ENCODE results near the gene SPIRE1.

The SPIRE1 gene

GRCh38 chr18:12410081-12410481 lies 247.8 kb downstream of the SPIRE1 start:
- DNase-seq: no peak

GRCh38 chr18:12409469-12409868 lies 248.4 kb downstream of the SPIRE1 start:
- H3K4me1 ChIP-seq: peaks cover 0 to 31% (median 12%) of the 10 kb centered on the region in 4 donors
- TF ChIP-seq CTCF (IDR thresholded peaks at IDR 0.05): no peak
- no peaks in the 10 kb centered on the region for H3K9me3 ChIP-seq
- DNase-seq: no peak
- no peaks in the 10 kb centered on the region for H3K36me3 ChIP-seq
- intact Hi-C loops (cut with DNase I; ENCODE audit: low total_unique reads): loop anchor here (5.0 kb wide), 1 partner anchor 248 kb away; the partner anchor contains the start of gene SPIRE1
- H3K27me3 ChIP-seq: no peaks in the 10 kb centered on the region
- peak overlapping the region in 1 of 2 donors; percentile 22 for H3K27ac ChIP-seq
- H3K4me3 ChIP-seq: no peak overlapping the region

More at GRCh38 chr18:12410081-12410481, 247.8 kb downstream of the SPIRE1 start:
- H3K9me3 ChIP-seq: no peaks in the 10 kb centered on the region
- H3K4me1 ChIP-seq: peaks cover 0 to 37% (median 16%) of the 10 kb centered on the region in 4 donors
- H3K27me3 ChIP-seq: no peaks in the 10 kb centered on the region
- H3K27ac ChIP-seq: no peak overlapping the region
- intact Hi-C loops (cut with DNase I; ENCODE audit: low total_unique reads): no loop called here
- TF ChIP-seq CTCF (IDR thresholded peaks at IDR 0.05): no peak
- H3K36me3 ChIP-seq: no peaks in the 10 kb centered on the region
- H3K4me3 ChIP-seq: no peak overlapping the region

- H3K4me1 ChIP-seq: peaks cover 0 to 33% (median 11%) of the 10 kb centered on the region in 4 donors
- intact Hi-C loops (cut with DNase I; ENCODE audit: low total_unique reads): loop anchor here (5.0 kb wide), 1 partner anchor 249 kb away; the partner anchor contains the start of gene SPIRE1
- H3K27me3 ChIP-seq: no peaks in the 10 kb centered on the region
- TF ChIP-seq CTCF (IDR thresholded peaks at IDR 0.05): no peak
- H3K36me3 ChIP-seq: no peaks in the 10 kb centered on the region
- DNase-seq: no peak
- H3K27ac ChIP-seq: peak overlapping the region; percentile 83 to 85
- H3K4me3 ChIP-seq: peak overlapping the region; percentile 65 to 70
- H3K9me3 ChIP-seq: no peaks in the 10 kb centered on the region
Measured at GRCh38 chr18:12408247-12408869, 249.5 kb downstream of the SPIRE1 start.

- Histone ChIP-seq H3K4me3 (no peak overlapping the region), H3K27me3 (no peaks in the 10 kb centered on the region), H3K27ac (no peak overlapping the region), H3K9me3 (no peaks in the 10 kb centered on the region), H3K4me1 (peaks cover 0 to 34% (median 11%) of the 10 kb centered on the region in 4 donors), H3K36me3 (no peaks in the 10 kb centered on the region)
- no peak for TF ChIP-seq CTCF (IDR thresholded peaks at IDR 0.05)
- no peak for DNase-seq
- intact Hi-C loops (cut with DNase I; ENCODE audit: low total_unique reads): loop anchor here (5.0 kb wide), 1 partner anchor 251 kb away; the partner anchor contains the start of gene SPIRE1
Measured at GRCh38 chr18:12406371-12407111, 251.4 kb downstream of the SPIRE1 start.

- H3K36me3 ChIP-seq: no peaks in the 10 kb centered on the region
- H3K4me1 ChIP-seq: peaks cover 0 to 32% (median 11%) of the 10 kb centered on the region in 4 donors
- no peak overlapping the region for H3K4me3 ChIP-seq
- H3K27me3 ChIP-seq: no peaks in the 10 kb centered on the region
- TF ChIP-seq CTCF (IDR thresholded peaks at IDR 0.05): no peak
- DNase-seq: no peak
- H3K9me3 ChIP-seq: no peaks in the 10 kb centered on the region
- H3K27ac ChIP-seq: no peak overlapping the region
- intact Hi-C loops (cut with DNase I; ENCODE audit: low total_unique reads): loop anchor here (5.0 kb wide), 1 partner anchor 252 kb away; the partner anchor contains the start of gene SPIRE1
Measured at GRCh38 chr18:12405066-12405465, 252.8 kb downstream of the SPIRE1 start.

All from tibial artery (tissue), 4 donors.